K562 (cell line): ENCODE results near the gene ENTPD5. TPM values are rescaled to one million over a fixed set of nuclear protein-coding genes. Genes with fewer than 3 reads are reported as not detected.
A peak's percentile ranks its signal among the peaks of the same experiment; 100 is the strongest.

Experiments used
- DACH1 ChIP-seq: fragments of 450-650 bp; IDR thresholded peaks from 2 replicates; pipeline ENCODE4 v1.6.1; 2018; ENCODE audit not compliant: partially characterized antibody
- FOSL1 ChIP-seq: fragments of 200-800 bp; sonication (Bioruptor generic); conservative IDR thresholded peaks from 2 replicates; pipeline ENCODE4 v1.6.1; 2016; ENCODE audit warnings: missing genetic modification characterization, missing compliant biosample characterization
- KLF1 ChIP-seq: fragments of 450-650 bp; IDR thresholded peaks from 2 replicates; pipeline ENCODE4 v1.6.1; 2016; ENCODE audit warnings: missing genetic modification characterization, missing compliant biosample characterization
- NUFIP1 ChIP-seq: fragments of 450-650 bp; IDR thresholded peaks from 2 replicates; pipeline ENCODE4 v1.6.1; 2018; ENCODE audit not compliant: partially characterized antibody
- POLR3A ChIP-seq: IDR thresholded peaks from 2 replicates; pipeline ENCODE4 v1.6.1; 2011; ENCODE audit warnings: borderline replicate concordance, mild to moderate bottlenecking, moderate library complexity; ENCODE audit not compliant: insufficient read length, insufficient read depth; ENCODE audit errors: extremely low read depth
- RBM34 ChIP-seq: fragments of 200-400 bp; formaldehyde crosslinking; IDR thresholded peaks from 2 replicates; pipeline ENCODE4 v1.6.1; 2018; ENCODE audit warnings: low read length, borderline replicate concordance; ENCODE audit not compliant: insufficient read depth
- SIN3B ChIP-seq: fragments of 450-650 bp; IDR thresholded peaks from 2 replicates; pipeline ENCODE4 v1.6.1; 2017; ENCODE audit warnings: low read depth, mild to moderate bottlenecking, moderate library complexity
- TAL1 ChIP-seq: fragments of 450-650 bp; IDR thresholded peaks from 2 replicates; pipeline ENCODE4 v1.6.1; 2016; ENCODE audit warnings: mild to moderate bottlenecking
- ZNF232 ChIP-seq: sonication (generic); formaldehyde crosslinking; IDR thresholded peaks from 2 replicates; pipeline ENCODE4 v1.8.0; 2022; ENCODE audit warnings: mild to moderate bottlenecking, missing genetic modification reagents
- ZNF253 ChIP-seq: fragments of 250-450 bp; sonication (Bioruptor Pico); conservative IDR thresholded peaks from 2 replicates; pipeline ENCODE4 v1.6.1; 2021; ENCODE audit warnings: mild to moderate bottlenecking
- ZNF408 ChIP-seq: fragments of 250-450 bp; sonication (Bioruptor Pico); IDR thresholded peaks from 2 replicates; pipeline ENCODE4 v1.4.0; 2020; ENCODE audit warnings: low read depth, mild to moderate bottlenecking, moderate library complexity
- ZNF57 ChIP-seq: fragments of 450-650 bp; formaldehyde crosslinking; IDR thresholded peaks from 2 replicates; pipeline ENCODE4 v1.4.0; 2020; ENCODE audit warnings: mild to moderate bottlenecking, moderate library complexity
- ZNF707 ChIP-seq: fragments of 250-450 bp; sonication (Bioruptor Pico); conservative IDR thresholded peaks from 2 replicates; pipeline ENCODE4 v1.8.0; 2022; ENCODE audit warnings: inconsistent platforms, mild to moderate bottlenecking, moderate library complexity
- ZNF77 ChIP-seq: fragments of 250-450 bp; sonication (Bioruptor Pico); IDR thresholded peaks from 2 replicates; pipeline ENCODE4 v1.5.0; 2020
- polyA plus RNA-seq, 8 experiments: library from polyadenylated mRNA; depleted of rRNA in 4 of 8; stranded (reverse) in 5 of 8; unstranded in 3 of 8; fragments of >200 nt; fragmentation: Nextera tagmentation in 2 of 8; fragmentation: Illumina TruSeq in 1 of 8; extraction: Ambion mirVana in 2 of 8; extraction: Trizol in 1 of 8; gene quantifications; 2 replicates each; pipeline versions ENCODE4 v1.2.1 to v1.2.3, GENCODE V29; 2011 to 2014; ENCODE audit warnings: inconsistent platforms in 1 of 8, missing spikeins in 1 of 8
- total RNA-seq, 7 experiments: library from RNA; depleted of rRNA in 6 of 7; stranded (reverse); fragments of >200 nt in 6 of 7; fragmentation: Illumina TruSeq in 2 of 7; extraction: Trizol in 2 of 7; gene quantifications; 2 replicates each; pipeline versions ENCODE4 v1.2.1 to v1.2.3, GENCODE V29; 2011 to 2021; ENCODE audit warnings: low replicate concordance in 1 of 7
- TF ChIP-seq, protein P1 (sequence below): fragments of 250-450 bp; sonication (Bioruptor Pico); IDR thresholded peaks from 2 replicates; pipeline ENCODE4 v1.5.0; 2020; ENCODE audit warnings: mild to moderate bottlenecking, borderline replicate concordance
- TF ChIP-seq, protein P2 (sequence below): fragments of 450-650 bp; IDR thresholded peaks from 2 replicates; pipeline ENCODE4 v1.6.1; 2018; ENCODE audit not compliant: partially characterized antibody
- TF ChIP-seq, protein P3 (sequence below), 2 experiments: IDR thresholded peaks; 2 replicates each; pipeline ENCODE4 v1.6.1; 2012; ENCODE audit warnings: improper control_type of control experiment in 2 of 2, low read depth in 2 of 2, low read length in 2 of 2, borderline replicate concordance in 1 of 2

The ENTPD5 gene
- total and polyA plus RNA-seq, 9 of the 15 experiments (the other 6 are each of a cell fraction or from before 2014, with no cell fraction given): 2.7 to 15.3 (median 10.3) TPM

DNA sequence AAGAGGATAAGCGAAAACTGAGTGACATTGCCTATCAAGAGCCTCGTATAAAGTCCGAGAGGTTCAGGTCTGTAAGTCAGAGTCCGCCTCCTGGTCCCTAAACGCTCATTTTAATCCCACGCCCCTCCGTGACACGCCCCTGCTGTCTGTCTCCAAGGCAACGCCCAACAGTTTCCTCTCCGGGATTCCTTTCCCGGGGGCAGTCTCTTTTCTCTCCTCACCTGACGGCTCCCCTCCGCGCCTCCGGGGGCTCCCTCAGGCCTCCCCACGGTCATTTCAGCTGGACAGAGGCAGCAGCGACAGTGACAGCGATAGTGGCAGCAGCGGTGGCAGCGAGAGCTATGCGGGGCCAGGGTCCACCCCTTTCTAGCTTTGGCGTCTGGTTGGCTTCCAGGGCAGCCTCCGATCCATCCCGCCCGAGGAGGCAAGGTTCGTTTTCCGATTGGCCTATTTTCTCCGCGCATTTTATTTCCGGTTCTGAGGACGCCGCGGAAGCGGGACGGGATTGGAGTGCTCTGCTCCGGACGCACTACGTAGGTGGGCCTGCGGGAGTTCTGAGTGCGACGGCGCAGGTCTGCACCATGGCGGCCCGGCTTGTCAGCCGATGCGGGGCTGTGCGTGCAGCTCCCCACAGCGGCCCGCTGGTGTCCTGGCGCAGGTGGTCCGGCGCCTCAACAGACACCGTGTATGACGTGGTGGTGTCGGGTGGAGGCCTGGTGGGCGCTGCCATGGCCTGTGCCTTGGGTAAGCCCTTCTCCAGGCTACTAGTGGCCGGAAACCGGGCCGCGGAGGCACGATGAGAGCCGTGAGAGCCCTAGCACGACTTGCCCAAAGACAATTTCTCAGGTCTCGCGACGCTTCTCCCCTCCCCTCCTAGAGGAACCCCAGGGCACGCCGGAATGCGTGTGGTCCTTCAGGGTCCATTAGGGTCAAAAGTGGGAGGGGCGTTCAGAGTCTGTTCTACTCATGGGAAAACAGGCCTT, 69.0 kb downstream of the ENTPD5 start, which contains the start of the genes COQ6 and FAM161B (continued):
- no peak for TF ChIP-seq NUFIP1
- TF ChIP-seq, protein P1, sequence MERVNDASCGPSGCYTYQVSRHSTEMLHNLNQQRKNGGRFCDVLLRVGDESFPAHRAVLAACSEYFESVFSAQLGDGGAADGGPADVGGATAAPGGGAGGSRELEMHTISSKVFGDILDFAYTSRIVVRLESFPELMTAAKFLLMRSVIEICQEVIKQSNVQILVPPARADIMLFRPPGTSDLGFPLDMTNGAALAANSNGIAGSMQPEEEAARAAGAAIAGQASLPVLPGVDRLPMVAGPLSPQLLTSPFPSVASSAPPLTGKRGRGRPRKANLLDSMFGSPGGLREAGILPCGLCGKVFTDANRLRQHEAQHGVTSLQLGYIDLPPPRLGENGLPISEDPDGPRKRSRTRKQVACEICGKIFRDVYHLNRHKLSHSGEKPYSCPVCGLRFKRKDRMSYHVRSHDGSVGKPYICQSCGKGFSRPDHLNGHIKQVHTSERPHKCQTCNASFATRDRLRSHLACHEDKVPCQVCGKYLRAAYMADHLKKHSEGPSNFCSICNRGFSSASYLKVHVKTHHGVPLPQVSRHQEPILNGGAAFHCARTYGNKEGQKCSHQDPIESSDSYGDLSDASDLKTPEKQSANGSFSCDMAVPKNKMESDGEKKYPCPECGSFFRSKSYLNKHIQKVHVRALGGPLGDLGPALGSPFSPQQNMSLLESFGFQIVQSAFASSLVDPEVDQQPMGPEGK: no peak
- no peak for TF ChIP-seq KLF1
- TF ChIP-seq, protein P2, sequence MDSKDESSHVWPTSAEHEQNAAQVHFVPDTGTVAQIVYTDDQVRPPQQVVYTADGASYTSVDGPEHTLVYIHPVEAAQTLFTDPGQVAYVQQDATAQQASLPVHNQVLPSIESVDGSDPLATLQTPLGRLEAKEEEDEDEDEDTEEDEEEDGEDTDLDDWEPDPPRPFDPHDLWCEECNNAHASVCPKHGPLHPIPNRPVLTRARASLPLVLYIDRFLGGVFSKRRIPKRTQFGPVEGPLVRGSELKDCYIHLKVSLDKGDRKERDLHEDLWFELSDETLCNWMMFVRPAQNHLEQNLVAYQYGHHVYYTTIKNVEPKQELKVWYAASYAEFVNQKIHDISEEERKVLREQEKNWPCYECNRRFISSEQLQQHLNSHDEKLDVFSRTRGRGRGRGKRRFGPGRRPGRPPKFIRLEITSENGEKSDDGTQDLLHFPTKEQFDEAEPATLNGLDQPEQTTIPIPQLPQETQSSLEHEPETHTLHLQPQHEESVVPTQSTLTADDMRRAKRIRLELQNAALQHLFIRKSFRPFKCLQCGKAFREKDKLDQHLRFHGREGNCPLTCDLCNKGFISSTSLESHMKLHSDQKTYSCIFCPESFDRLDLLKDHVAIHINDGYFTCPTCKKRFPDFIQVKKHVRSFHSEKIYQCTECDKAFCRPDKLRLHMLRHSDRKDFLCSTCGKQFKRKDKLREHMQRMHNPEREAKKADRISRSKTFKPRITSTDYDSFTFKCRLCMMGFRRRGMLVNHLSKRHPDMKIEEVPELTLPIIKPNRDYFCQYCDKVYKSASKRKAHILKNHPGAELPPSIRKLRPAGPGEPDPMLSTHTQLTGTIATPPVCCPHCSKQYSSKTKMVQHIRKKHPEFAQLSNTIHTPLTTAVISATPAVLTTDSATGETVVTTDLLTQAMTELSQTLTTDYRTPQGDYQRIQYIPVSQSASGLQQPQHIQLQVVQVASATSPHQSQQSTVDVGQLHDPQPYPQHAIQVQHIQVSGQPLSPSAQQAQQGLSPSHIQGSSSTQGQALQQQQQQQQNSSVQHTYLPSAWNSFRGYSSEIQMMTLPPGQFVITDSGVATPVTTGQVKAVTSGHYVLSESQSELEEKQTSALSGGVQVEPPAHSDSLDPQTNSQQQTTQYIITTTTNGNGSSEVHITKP: peak; percentile 93
- no peak for TF ChIP-seq DACH1
- TF ChIP-seq ZNF77 (CRISPR knock-in tag): no peak
- TF ChIP-seq TAL1: no peak
- TF ChIP-seq ZNF232: no peak
- no peak for TF ChIP-seq POLR3A
- TF ChIP-seq FOSL1 (tag): no peak
- TF ChIP-seq, protein P3, sequence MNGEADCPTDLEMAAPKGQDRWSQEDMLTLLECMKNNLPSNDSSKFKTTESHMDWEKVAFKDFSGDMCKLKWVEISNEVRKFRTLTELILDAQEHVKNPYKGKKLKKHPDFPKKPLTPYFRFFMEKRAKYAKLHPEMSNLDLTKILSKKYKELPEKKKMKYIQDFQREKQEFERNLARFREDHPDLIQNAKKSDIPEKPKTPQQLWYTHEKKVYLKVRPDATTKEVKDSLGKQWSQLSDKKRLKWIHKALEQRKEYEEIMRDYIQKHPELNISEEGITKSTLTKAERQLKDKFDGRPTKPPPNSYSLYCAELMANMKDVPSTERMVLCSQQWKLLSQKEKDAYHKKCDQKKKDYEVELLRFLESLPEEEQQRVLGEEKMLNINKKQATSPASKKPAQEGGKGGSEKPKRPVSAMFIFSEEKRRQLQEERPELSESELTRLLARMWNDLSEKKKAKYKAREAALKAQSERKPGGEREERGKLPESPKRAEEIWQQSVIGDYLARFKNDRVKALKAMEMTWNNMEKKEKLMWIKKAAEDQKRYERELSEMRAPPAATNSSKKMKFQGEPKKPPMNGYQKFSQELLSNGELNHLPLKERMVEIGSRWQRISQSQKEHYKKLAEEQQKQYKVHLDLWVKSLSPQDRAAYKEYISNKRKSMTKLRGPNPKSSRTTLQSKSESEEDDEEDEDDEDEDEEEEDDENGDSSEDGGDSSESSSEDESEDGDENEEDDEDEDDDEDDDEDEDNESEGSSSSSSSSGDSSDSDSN (IDR thresholded peaks at IDR 0.05; ENCODE audit: borderline replicate concordance in 1 of 2, low read depth in 2 of 2, low read length in 2 of 2): peak in 1 of 2 experiments; percentile 49; a peak in 1 of 4 replicates
- peak; percentile 84 for TF ChIP-seq SIN3B
- no peak for TF ChIP-seq ZNF408 (CRISPR knock-in tag)
- no peak for TF ChIP-seq ZNF253 (CRISPR knock-in tag)
- TF ChIP-seq RBM34: no peak
- no peak for TF ChIP-seq ZNF57
- no peak for TF ChIP-seq ZNF707
- TF ChIP-seq, all 486 proteins: peak for 105
